ENCODE results near the gene OR51S1.

Gene OR51S1, protein sequence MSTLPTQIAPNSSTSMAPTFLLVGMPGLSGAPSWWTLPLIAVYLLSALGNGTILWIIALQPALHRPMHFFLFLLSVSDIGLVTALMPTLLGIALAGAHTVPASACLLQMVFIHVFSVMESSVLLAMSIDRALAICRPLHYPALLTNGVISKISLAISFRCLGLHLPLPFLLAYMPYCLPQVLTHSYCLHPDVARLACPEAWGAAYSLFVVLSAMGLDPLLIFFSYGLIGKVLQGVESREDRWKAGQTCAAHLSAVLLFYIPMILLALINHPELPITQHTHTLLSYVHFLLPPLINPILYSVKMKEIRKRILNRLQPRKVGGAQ

DNA sequence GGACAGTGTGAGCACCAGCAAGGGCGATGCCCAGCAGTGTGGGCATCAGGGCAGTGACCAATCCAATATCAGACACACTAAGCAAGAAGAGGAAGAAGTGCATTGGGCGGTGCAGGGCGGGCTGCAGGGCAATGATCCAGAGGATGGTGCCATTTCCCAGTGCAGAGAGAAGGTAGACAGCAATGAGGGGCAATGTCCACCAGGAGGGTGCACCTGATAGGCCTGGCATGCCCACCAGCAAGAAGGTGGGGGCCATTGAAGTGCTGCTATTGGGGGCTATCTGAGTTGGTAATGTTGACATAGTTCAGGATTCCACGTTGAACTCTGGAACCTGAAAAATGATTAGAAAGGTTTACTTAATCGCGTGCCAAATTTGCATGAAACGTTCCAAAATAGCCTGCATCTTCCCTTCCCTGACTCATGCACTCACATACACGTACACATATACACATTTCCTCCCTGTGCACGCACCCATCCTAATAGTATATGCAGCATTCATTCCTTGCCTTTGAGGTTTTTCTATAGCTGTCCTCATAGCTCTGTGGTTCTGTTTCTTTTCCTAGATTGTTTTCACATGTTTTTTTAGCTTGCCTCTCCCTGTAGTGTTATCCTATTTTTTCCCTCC lies at the start of gene OR51S1:
OR51S1 (minus strand) TSS at position 301 of the 625 bp plus-strand sequence; CDS start at position 301, 0 bp downstream.
- H3K4me3 ChIP-seq (ENCODE audit: low read depth in 1 of 2, low read length in 2 of 2) = no peak within 1 kb of the TSS

DNA sequence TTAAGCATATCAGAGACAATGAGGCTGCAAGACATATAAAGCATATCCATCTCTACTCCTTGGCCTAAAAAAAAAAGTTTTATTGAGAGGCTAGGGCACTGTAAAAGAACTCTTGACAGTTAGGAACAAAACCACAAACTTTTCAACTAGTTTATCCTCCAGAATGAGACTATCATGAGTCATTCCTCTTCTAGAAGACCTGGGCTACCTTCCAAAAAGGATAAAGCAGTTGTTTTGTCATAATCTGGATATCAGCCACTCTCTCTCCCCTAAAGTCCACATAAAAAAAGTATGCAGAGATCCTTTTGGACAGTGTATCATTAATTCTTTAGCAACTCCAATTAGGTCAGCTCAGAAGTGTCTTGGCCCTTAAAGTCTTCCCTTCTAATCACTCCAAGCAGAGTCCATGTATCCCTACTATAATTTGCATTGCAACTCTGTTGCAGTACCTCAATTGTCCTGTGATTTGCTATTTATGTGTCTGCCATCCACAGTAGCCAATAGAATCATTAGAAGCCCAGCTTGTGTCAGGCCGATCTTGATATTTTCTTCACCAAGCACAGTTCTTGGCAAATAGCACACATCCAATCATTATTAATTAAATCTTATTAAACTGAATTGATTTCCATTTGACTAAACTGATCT lies 43.1 kb upstream of the OR51S1 start:
- Histone ChIP-seq H3K27ac (ENCODE audit: low read length) (no peak overlapping the region), H3K9me3 (ENCODE audit: control insufficient read depth in 1 of 2, low read length in 2 of 2) (no peaks in the 10 kb centered on the region), H3K27me3 (ENCODE audit: low read depth, low read length) (no peaks in the 10 kb centered on the region), H3K4me3 (ENCODE audit: low read depth in 1 of 2, low read length in 2 of 2) (no peak overlapping the region), H3K4me1 (ENCODE audit: control insufficient read depth in 1 of 2, insufficient read depth in 2 of 2, low read length in 2 of 2) (no peaks in the 10 kb centered on the region), H3K36me3 (ENCODE audit: control insufficient read depth in 1 of 2, insufficient read depth in 2 of 2, low read length in 2 of 2) (no peaks in the 10 kb centered on the region)

More for the DNA sequence above, at the start of gene OR51S1:
- Histone ChIP-seq H3K9me3 (ENCODE audit: control insufficient read depth in 1 of 2, low read length in 2 of 2) (no peaks in the 10 kb centered on the region), H3K27me3 (ENCODE audit: low read depth, low read length) (no peaks in the 10 kb centered on the region), H3K36me3 (ENCODE audit: control insufficient read depth in 1 of 2, insufficient read depth in 2 of 2, low read length in 2 of 2) (no peaks in the 10 kb centered on the region), H3K27ac (ENCODE audit: low read length) (no peak within 1 kb of the TSS), H3K4me1 (ENCODE audit: control insufficient read depth in 1 of 2, insufficient read depth in 2 of 2, low read length in 2 of 2) (no peaks in the 10 kb centered on the region)

DNA sequence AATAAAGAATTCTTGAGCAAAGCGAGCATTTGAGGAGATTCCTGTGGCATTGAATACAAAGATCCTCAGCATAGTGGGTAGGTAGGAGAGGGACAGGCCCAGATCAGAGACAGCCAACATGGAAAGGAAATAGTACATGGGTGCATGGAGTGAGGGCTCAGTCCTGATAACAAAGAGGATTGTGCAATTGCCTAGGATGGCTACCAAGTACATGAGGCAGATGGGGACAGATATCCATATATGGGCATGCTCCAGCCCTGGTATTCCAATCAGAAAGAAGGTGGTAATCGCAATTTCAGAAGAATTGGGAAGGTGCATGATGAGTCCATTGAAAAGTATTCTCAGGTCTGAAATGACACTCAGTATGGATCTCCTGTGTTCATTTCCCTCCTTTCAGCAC lies 41.3 kb upstream of the OR51S1 start:
- H3K4me1 ChIP-seq (ENCODE audit: control insufficient read depth in 1 of 2, insufficient read depth in 2 of 2, low read length in 2 of 2) = no peaks in the 10 kb centered on the region
- no peaks in the 10 kb centered on the region for H3K36me3 ChIP-seq (ENCODE audit: control insufficient read depth in 1 of 2, insufficient read depth in 2 of 2, low read length in 2 of 2)
- no peak overlapping the region for H3K4me3 ChIP-seq (ENCODE audit: low read depth in 1 of 2, low read length in 2 of 2)
- no peaks in the 10 kb centered on the region for H3K27me3 ChIP-seq (ENCODE audit: low read depth, low read length)
- H3K9me3 ChIP-seq (ENCODE audit: control insufficient read depth in 1 of 2, low read length in 2 of 2) = no peaks in the 10 kb centered on the region
- no peak overlapping the region for H3K27ac ChIP-seq (ENCODE audit: low read length)

DNA sequence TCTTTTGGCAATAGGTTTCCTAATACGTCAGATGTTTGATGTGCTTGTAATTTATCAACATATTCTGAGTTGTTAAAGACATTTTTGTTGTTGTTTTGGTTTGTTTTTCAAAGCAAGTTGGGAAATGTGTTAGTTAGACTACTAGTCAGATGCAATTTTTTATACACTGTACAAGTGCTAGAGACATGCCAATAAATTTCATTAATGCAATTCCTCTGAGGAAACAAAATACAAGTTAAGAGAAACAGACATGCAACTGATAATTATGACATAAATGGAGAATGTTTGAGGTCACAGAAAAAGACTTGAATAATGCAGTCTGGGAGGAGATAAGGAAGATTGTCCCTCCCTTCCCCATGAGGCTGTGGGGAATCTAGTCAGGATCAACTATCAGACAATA lies 38.6 kb upstream of the OR51S1 start:
- Histone ChIP-seq H3K4me1 (ENCODE audit: control insufficient read depth in 1 of 2, insufficient read depth in 2 of 2, low read length in 2 of 2) (no peaks in the 10 kb centered on the region), H3K36me3 (ENCODE audit: control insufficient read depth in 1 of 2, insufficient read depth in 2 of 2, low read length in 2 of 2) (no peaks in the 10 kb centered on the region), H3K27me3 (ENCODE audit: low read depth, low read length) (no peaks in the 10 kb centered on the region), H3K27ac (ENCODE audit: low read length) (no peak overlapping the region), H3K4me3 (ENCODE audit: low read depth in 1 of 2, low read length in 2 of 2) (no peak overlapping the region), H3K9me3 (ENCODE audit: control insufficient read depth in 1 of 2, low read length in 2 of 2) (no peaks in the 10 kb centered on the region)

DNA sequence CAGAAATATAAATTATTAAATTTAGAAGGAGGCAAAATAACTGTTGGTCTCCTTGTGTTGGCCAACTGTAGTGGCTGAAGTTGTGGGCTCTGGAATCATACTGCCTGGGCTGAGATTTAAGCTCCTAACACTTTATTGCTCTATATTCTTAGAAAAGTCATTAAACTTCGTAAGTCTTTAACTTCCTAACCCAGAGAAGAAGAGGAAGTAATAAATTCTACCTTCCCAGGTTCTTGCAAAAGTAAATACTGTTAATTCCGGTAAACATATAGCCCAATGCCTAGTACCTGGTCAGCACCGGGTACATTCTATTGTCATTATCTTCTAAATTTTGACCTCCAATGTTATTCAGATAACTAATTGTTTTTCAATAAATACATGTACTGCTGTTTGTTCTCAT lies 37.2 kb upstream of the OR51S1 start:
- no peaks in the 10 kb centered on the region for H3K4me1 ChIP-seq (ENCODE audit: control insufficient read depth in 1 of 2, insufficient read depth in 2 of 2, low read length in 2 of 2)
- no peaks in the 10 kb centered on the region for H3K27me3 ChIP-seq (ENCODE audit: low read depth, low read length)
- no peak overlapping the region for H3K4me3 ChIP-seq (ENCODE audit: low read depth in 1 of 2, low read length in 2 of 2)
- H3K9me3 ChIP-seq (ENCODE audit: control insufficient read depth in 1 of 2, low read length in 2 of 2) = no peaks in the 10 kb centered on the region
- H3K27ac ChIP-seq (ENCODE audit: low read length) = no peak overlapping the region
- H3K36me3 ChIP-seq (ENCODE audit: control insufficient read depth in 1 of 2, insufficient read depth in 2 of 2, low read length in 2 of 2) = no peaks in the 10 kb centered on the region

DNA sequence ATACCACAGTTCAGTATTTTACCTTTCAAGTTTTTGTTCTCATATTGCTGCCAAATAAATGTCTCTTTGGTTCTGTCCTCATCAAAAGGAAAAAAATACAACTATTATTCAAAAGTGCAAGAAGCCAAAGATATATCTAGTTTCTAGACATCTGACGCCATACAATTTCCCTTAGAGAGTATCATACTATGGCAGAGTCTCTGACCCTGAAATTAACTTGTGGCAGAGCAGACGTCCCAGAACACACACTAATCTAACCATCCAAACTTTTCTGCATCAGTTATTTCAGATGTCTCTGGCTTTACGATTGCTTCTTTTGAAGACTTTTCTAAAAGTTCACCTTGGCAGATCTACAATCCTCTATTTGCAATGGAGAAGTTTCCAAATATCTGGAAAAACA lies 35.4 kb upstream of the OR51S1 start:
- Histone ChIP-seq H3K36me3 (ENCODE audit: control insufficient read depth in 1 of 2, insufficient read depth in 2 of 2, low read length in 2 of 2) (no peaks in the 10 kb centered on the region), H3K9me3 (ENCODE audit: control insufficient read depth in 1 of 2, low read length in 2 of 2) (no peaks in the 10 kb centered on the region), H3K27me3 (ENCODE audit: low read depth, low read length) (no peaks in the 10 kb centered on the region), H3K4me3 (ENCODE audit: low read depth in 1 of 2, low read length in 2 of 2) (no peak overlapping the region), H3K27ac (ENCODE audit: low read length) (no peak overlapping the region), H3K4me1 (ENCODE audit: control insufficient read depth in 1 of 2, insufficient read depth in 2 of 2, low read length in 2 of 2) (no peaks in the 10 kb centered on the region)

DNA sequence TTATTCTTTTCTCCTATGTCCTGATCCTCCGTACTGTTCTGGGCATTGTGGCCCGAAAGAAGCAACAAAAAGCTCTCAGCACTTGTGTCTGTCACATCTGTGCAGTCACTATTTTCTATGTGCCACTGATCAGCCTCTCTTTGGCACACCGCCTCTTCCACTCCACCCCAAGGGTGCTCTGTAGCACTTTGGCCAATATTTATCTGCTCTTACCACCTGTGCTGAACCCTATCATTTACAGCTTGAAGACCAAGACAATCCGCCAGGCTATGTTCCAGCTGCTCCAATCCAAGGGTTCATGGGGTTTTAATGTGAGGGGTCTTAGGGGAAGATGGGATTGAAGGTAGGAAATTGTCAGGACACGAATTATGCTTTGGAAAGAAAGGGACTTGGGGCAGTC lies 33.5 kb upstream of the OR51S1 start:
- H3K9me3 ChIP-seq (ENCODE audit: control insufficient read depth in 1 of 2, low read length in 2 of 2) = no peaks in the 10 kb centered on the region
- no peaks in the 10 kb centered on the region for H3K36me3 ChIP-seq (ENCODE audit: control insufficient read depth in 1 of 2, insufficient read depth in 2 of 2, low read length in 2 of 2)
- H3K27ac ChIP-seq (ENCODE audit: low read length) = no peak overlapping the region
- H3K27me3 ChIP-seq (ENCODE audit: low read depth, low read length) = no peaks in the 10 kb centered on the region
- H3K4me1 ChIP-seq (ENCODE audit: control insufficient read depth in 1 of 2, insufficient read depth in 2 of 2, low read length in 2 of 2) = no peaks in the 10 kb centered on the region
- no peak overlapping the region for H3K4me3 ChIP-seq (ENCODE audit: low read depth in 1 of 2, low read length in 2 of 2)

DNA sequence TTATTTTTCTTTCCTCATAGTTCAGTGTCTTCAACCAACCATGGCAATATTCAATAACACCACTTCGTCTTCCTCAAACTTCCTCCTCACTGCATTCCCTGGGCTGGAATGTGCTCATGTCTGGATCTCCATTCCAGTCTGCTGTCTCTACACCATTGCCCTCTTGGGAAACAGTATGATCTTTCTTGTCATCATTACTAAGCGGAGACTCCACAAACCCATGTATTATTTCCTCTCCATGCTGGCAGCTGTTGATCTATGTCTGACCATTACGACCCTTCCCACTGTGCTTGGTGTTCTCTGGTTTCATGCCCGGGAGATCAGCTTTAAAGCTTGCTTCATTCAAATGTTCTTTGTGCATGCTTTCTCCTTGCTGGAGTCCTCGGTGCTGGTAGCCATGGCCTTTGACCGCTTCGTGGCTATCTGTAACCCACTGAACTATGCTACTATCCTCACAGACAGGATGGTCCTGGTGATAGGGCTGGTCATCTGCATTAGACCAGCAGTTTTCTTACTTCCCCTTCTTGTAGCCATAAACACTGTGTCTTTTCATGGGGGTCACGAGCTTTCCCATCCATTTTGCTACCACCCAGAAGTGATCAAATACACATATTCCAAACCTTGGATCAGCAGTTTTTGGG lies 33.0 kb upstream of the OR51S1 start, which contains the start of gene OR51T1:
OR51T1 (plus strand) TSS at position 41 of the 641 bp plus-strand sequence; CDS start at position 41, 0 bp downstream.
- Histone ChIP-seq H3K9me3 (ENCODE audit: control insufficient read depth in 1 of 2, low read length in 2 of 2) (no peaks in the 10 kb centered on the region), H3K27ac (ENCODE audit: low read length) (no peak within 1 kb of the TSS), H3K36me3 (ENCODE audit: control insufficient read depth in 1 of 2, insufficient read depth in 2 of 2, low read length in 2 of 2) (no peaks in the 10 kb centered on the region), H3K4me3 (ENCODE audit: low read depth in 1 of 2, low read length in 2 of 2) (no peak within 1 kb of the TSS), H3K27me3 (ENCODE audit: low read depth, low read length) (no peaks in the 10 kb centered on the region), H3K4me1 (ENCODE audit: control insufficient read depth in 1 of 2, insufficient read depth in 2 of 2, low read length in 2 of 2) (no peaks in the 10 kb centered on the region)

DNA sequence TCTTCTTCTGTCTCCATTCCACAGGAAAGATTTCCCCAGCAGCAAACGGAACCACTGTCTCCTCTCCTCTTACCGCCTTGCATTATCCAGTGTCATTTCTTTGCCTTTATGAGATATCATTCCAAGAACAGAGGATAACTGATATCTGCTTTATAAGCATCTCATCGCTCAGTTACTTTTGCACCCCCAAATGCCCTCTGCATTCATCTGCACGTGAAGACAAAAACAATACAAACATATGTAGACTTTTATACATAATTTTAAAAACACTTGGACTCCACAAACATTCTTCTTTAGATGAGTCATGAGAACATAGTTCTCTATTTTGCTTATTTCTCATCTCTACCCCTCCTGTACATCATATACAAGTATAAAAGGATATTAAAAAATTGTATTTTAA lies 32.2 kb upstream of the OR51S1 start:
- H3K27ac ChIP-seq (ENCODE audit: low read length) = no peak overlapping the region
- H3K9me3 ChIP-seq (ENCODE audit: control insufficient read depth in 1 of 2, low read length in 2 of 2) = no peaks in the 10 kb centered on the region
- no peak overlapping the region for H3K4me3 ChIP-seq (ENCODE audit: low read depth in 1 of 2, low read length in 2 of 2)

DNA sequence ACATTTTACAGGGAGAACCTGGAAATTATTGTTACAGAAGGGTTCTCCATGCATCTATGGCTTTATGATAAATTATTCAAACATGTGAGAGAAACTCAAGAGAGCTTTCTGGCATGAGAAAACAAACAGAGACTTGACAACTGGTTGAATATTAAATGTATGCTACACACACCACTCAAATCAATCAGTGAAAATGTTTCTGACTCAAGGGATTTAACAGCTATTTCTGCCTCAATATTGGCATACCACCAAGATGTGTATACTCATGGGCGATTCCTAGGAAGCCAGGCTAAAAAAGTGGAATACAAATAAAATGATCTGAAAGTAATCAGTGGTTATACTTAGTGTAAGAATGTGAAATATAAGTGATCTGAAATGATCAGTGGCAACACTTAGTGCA lies 16.8 kb upstream of the OR51S1 start:
- H3K4me3 ChIP-seq (ENCODE audit: low read depth in 1 of 2, low read length in 2 of 2) = no peak overlapping the region
- H3K9me3 ChIP-seq (ENCODE audit: control insufficient read depth in 1 of 2, low read length in 2 of 2) = no peaks in the 10 kb centered on the region
- H3K4me1 ChIP-seq (ENCODE audit: control insufficient read depth in 1 of 2, insufficient read depth in 2 of 2, low read length in 2 of 2) = no peaks in the 10 kb centered on the region
- no peaks in the 10 kb centered on the region for H3K36me3 ChIP-seq (ENCODE audit: control insufficient read depth in 1 of 2, insufficient read depth in 2 of 2, low read length in 2 of 2)
- no peak overlapping the region for H3K27ac ChIP-seq (ENCODE audit: low read length)
- no peaks in the 10 kb centered on the region for H3K27me3 ChIP-seq (ENCODE audit: low read depth, low read length)

More for the DNA sequence above, 32.2 kb upstream of the OR51S1 start:
- no peaks in the 10 kb centered on the region for H3K36me3 ChIP-seq (ENCODE audit: control insufficient read depth in 1 of 2, insufficient read depth in 2 of 2, low read length in 2 of 2)
- H3K4me1 ChIP-seq (ENCODE audit: control insufficient read depth in 1 of 2, insufficient read depth in 2 of 2, low read length in 2 of 2) = no peaks in the 10 kb centered on the region
- no peaks in the 10 kb centered on the region for H3K27me3 ChIP-seq (ENCODE audit: low read depth, low read length)

DNA sequence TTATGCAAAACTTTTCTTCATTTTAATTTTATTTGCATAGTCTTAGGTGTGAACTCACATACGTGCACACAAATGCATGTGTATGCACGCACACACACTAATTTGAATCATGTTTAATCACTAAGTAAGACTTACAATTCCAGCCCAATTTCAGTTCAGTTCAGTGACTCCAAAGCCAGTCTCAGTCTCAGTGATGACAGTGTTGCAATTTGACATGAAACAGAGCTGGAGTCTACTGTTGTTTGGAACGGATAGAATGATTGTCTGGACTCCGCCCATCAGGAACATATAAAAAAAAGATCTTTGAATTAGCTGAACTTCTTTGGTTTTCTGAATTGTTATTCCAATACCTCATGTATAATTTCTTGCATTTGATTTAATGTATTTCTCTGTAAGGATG lies 14.9 kb upstream of the OR51S1 start:
- Histone ChIP-seq H3K4me3 (ENCODE audit: low read depth in 1 of 2, low read length in 2 of 2) (no peak overlapping the region), H3K4me1 (ENCODE audit: control insufficient read depth in 1 of 2, insufficient read depth in 2 of 2, low read length in 2 of 2) (no peaks in the 10 kb centered on the region), H3K36me3 (ENCODE audit: control insufficient read depth in 1 of 2, insufficient read depth in 2 of 2, low read length in 2 of 2) (no peaks in the 10 kb centered on the region), H3K9me3 (ENCODE audit: control insufficient read depth in 1 of 2, low read length in 2 of 2) (no peaks in the 10 kb centered on the region), H3K27ac (ENCODE audit: low read length) (no peak overlapping the region), H3K27me3 (ENCODE audit: low read depth, low read length) (no peaks in the 10 kb centered on the region)
